ENCODE data around the gene RNF169.

DNA sequence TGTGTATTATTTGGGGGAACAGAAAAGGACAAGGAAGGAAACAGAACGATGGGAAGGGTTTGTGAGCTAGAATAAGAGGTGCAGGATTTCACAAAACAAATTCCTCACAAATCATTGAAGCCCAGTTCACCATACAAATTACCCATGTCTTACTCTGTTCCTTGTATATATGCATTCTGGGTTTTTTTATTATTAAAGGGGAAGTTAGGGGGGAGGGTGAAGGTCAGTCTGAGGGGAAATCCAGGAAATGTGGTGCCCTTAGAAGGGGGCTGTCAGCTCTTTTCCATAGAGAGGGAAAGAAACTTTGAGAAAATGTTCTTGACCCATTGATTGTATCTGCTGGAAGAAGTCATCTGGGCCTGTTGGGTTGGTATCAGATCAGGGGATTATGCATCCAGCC lies 90.8 kb downstream of the RNF169 start:
- TF ChIP-seq, protein P1, sequence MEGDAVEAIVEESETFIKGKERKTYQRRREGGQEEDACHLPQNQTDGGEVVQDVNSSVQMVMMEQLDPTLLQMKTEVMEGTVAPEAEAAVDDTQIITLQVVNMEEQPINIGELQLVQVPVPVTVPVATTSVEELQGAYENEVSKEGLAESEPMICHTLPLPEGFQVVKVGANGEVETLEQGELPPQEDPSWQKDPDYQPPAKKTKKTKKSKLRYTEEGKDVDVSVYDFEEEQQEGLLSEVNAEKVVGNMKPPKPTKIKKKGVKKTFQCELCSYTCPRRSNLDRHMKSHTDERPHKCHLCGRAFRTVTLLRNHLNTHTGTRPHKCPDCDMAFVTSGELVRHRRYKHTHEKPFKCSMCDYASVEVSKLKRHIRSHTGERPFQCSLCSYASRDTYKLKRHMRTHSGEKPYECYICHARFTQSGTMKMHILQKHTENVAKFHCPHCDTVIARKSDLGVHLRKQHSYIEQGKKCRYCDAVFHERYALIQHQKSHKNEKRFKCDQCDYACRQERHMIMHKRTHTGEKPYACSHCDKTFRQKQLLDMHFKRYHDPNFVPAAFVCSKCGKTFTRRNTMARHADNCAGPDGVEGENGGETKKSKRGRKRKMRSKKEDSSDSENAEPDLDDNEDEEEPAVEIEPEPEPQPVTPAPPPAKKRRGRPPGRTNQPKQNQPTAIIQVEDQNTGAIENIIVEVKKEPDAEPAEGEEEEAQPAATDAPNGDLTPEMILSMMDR (conservative IDR thresholded peaks at IDR 0.05 in 1 of 2, IDR thresholded peaks at IDR 0.05 in 1 of 2; ENCODE audit: low read depth in 1 of 2, low read length in 2 of 2): no peak
- TF ChIP-seq EZH2 (IDR thresholded peaks at IDR 0.05; ENCODE audit: low read length, missing control alignments): no peak
